Activated CD4-positive, alpha-beta T cell treated with anti-CD3 and anti-CD28 coated beads, Interleukin-2, Interleukin-4, amounts not matched to agents 100 ng/mL and 50 ng/mL, durations not matched to agents 16 hours and 8 hours (primary cell): ENCODE data around the gene WBP1.
"Not testable (repeated sequence)": the region's sequence is repeated elsewhere in the genome, so short reads cannot be mapped to it uniquely, and the experiment has no call there.

Experiments
- DNase-seq: peaks from one replicate; pipeline ENCODE4 v3.0.0-alpha.2; 2020; ENCODE audit warnings: low spot score

WBP1 gene

GRCh38 chr2:74427551-74427950, 30.7 kb upstream of the WBP1 start:
- no peak for DNase-seq

GRCh38 chr2:74428675-74429074, 29.6 kb upstream of the WBP1 start:
- DNase-seq = no peak

GRCh38 chr2:74429487-74430451, 28.5 kb upstream of the WBP1 start:
- no peak for DNase-seq

GRCh38 chr2:74430502-74430901, 27.7 kb upstream of the WBP1 start:
- DNase-seq = no peak

- no peak for DNase-seq
Observed at GRCh38 chr2:74436111-74436805, 22.0 kb upstream of the WBP1 start.

GRCh38 chr2:74436848-74437695, 21.2 kb upstream of the WBP1 start:
- no peak for DNase-seq

GRCh38 chr2:74438248-74438647, 20.0 kb upstream of the WBP1 start:
- DNase-seq = no peak

GRCh38 chr2:74439373-74439772, 18.9 kb upstream of the WBP1 start:
- DNase-seq = no peak

- no peak for DNase-seq
Observed at GRCh38 chr2:74439803-74440377, 18.3 kb upstream of the WBP1 start.

GRCh38 chr2:74440378-74441169, 17.7 kb upstream of the WBP1 start:
- DNase-seq = no peak

- DNase-seq = no peak
Observed at GRCh38 chr2:74441170-74441689, 17.0 kb upstream of the WBP1 start.

GRCh38 chr2:74441690-74442482, 16.4 kb upstream of the WBP1 start, which contains the start of gene RTKN:
RTKN (minus strand) TSS chr2:74441937; CDS start chr2:74441816, 121 bp downstream.
- DNase-seq = no peak

- DNase-seq = not testable (repeated sequence)
Observed at GRCh38 chr2:74442483-74443297, 15.5 kb upstream of the WBP1 start.

- DNase-seq = no peak
Observed at GRCh38 chr2:74444498-74445318, 13.5 kb upstream of the WBP1 start.

GRCh38 chr2:74447230-74447999, 10.8 kb upstream of the WBP1 start:
- no peak for DNase-seq

GRCh38 chr2:74448771-74449170, 9.5 kb upstream of the WBP1 start:
- DNase-seq = no peak

GRCh38 chr2:74450570-74451190, 7.6 kb upstream of the WBP1 start:
- DNase-seq = no peak
